Endothelial cell of umbilical vein (primary cell): Measurements from ENCODE around the gene ANKRD28. TPM values are rescaled to one million over a fixed set of nuclear protein-coding genes. Genes with fewer than 3 reads are reported as not detected.
A peak's percentile ranks its signal among the peaks of the same experiment; 100 is the strongest.

Experiments used
- BruUV-seq: library from RNA; stranded (reverse); fragments of 400-500 nt; replicated peaks from 2 replicates; lab custom pipeline; 2021; lab: Mats Ljungman, UMichigan
- CTCF ChIA-PET: fragments of 300-600, 350-600 bp; sonication (Branson Sonifier 250); formaldehyde crosslinking; loops from one replicate; lab custom pipeline; 2021; ENCODE audit warnings: antibody characterized with exemption, inconsistent platforms; lab: Charles Lee
- POLR2A ChIA-PET: fragments of 300-600, 350-600 bp; sonication (Branson Sonifier 250); formaldehyde crosslinking; loops from one replicate; lab custom pipeline; 2021; ENCODE audit warnings: antibody characterized with exemption, inconsistent platforms; lab: Charles Lee
- DNase-seq: peaks from one replicate; pipeline ENCODE4 v3.0.0-alpha.2; 2011; ENCODE audit warnings: low read depth, low spot score
- FAIRE-seq: peaks from 2 replicates; lab custom pipeline; 2011; peaks lifted over from hg19 to GRCh38; lab: Jason Lieb, UNC
- H2AFZ ChIP-seq: 2 replicates; pipeline ENCODE4 v1.6.0; 2012; ENCODE audit warnings: low read depth, low read length, control low read depth, inconsistent platforms
- H3K27ac ChIP-seq: 2 replicates; pipeline ENCODE4 v1.5.1; 2011; ENCODE audit warnings: low read depth, mild to moderate bottlenecking, control low read depth, low read length, moderate library complexity; ENCODE audit not compliant: insufficient read depth
- H3K27me3 ChIP-seq, 2 experiments: 2 replicates each; pipeline versions ENCODE4 v1.6.0 to v1.6.1; 2011; ENCODE audit warnings: low read length in 2 of 2, mixed read lengths in 1 of 2; ENCODE audit not compliant: control insufficient read depth in 2 of 2, insufficient read depth in 2 of 2
- H3K36me3 ChIP-seq, 2 experiments: 2 replicates in 1 of 2; 3 replicates in 1 of 2; pipeline ENCODE4 v1.5.1; 2011; ENCODE audit warnings: low read length in 2 of 2, mild to moderate bottlenecking in 1 of 2, moderate library complexity in 1 of 2; ENCODE audit not compliant: control insufficient read depth in 2 of 2, insufficient read depth in 2 of 2; ENCODE audit errors: extremely low read depth in 1 of 2
- H3K4me1 ChIP-seq: 3 replicates; pipeline ENCODE4 v1.5.1; 2011; ENCODE audit warnings: mild to moderate bottlenecking, low read length; ENCODE audit not compliant: control insufficient read depth, insufficient read depth; ENCODE audit errors: extremely low read depth
- H3K4me2 ChIP-seq: 2 replicates; pipeline ENCODE4 v1.6.1; 2011; ENCODE audit warnings: low read length, control low read depth, mixed read lengths; ENCODE audit not compliant: insufficient read depth
- H3K4me3 ChIP-seq, 3 experiments: fragments of 200-600 bp in 1 of 3; sonication (generic), shearing (Covaris generic) in 1 of 3; replicated peaks in 1 of 3; 2 replicates each; pipeline ENCODE4 v1.5.1; 2011 to 2016; ENCODE audit warnings: control low read depth in 3 of 3, low read length in 3 of 3, mild to moderate bottlenecking in 2 of 3, inconsistent platforms in 1 of 3, low read depth in 1 of 3, moderate library complexity in 1 of 3; ENCODE audit not compliant: insufficient read depth in 1 of 3
- H3K79me2 ChIP-seq: 2 replicates; pipeline ENCODE4 v1.6.0; 2012; ENCODE audit warnings: low read length, inconsistent platforms; ENCODE audit not compliant: control insufficient read depth, insufficient read depth
- H3K9ac ChIP-seq: replicated peaks from 2 replicates; pipeline ENCODE3; 2011; ENCODE audit warnings: low read length, control low read depth; ENCODE audit not compliant: insufficient read depth; ENCODE audit errors: extremely low read depth
- H3K9me1 ChIP-seq: replicated peaks from 3 replicates; pipeline ENCODE4 v1.6.0; 2011; ENCODE audit warnings: mild to moderate bottlenecking, low read length; ENCODE audit not compliant: control insufficient read depth, insufficient read depth; ENCODE audit errors: extremely low read depth
- H3K9me3 ChIP-seq: replicated peaks from 2 replicates; pipeline ENCODE4 v1.5.1; 2012; ENCODE audit warnings: low read length, inconsistent platforms; ENCODE audit not compliant: control insufficient read depth, insufficient read depth
- H4K20me1 ChIP-seq: replicated peaks from 2 replicates; pipeline ENCODE3; 2011; ENCODE audit warnings: mild to moderate bottlenecking, low read length; ENCODE audit not compliant: control insufficient read depth, insufficient read depth; ENCODE audit errors: extremely low read depth
- CTCF ChIP-seq, 2 donors: IDR thresholded peaks; 1 replicate in 1 of 2; 2 replicates in 1 of 2; pipeline ENCODE4 v1.5.1; 2011; ENCODE audit warnings: low read length in 2 of 2, mild to moderate bottlenecking in 2 of 2, moderate library complexity in 2 of 2, control low read depth in 1 of 2, inconsistent platforms in 1 of 2, low read depth in 1 of 2; ENCODE audit not compliant: insufficient read depth in 1 of 2; ENCODE audit errors: extremely low read depth in 1 of 2
- EZH2 ChIP-seq: IDR thresholded peaks from 2 replicates; pipeline ENCODE4 v1.6.1; 2012; ENCODE audit warnings: borderline replicate concordance, low read depth, mild to moderate bottlenecking, moderate library complexity, low read length, inconsistent platforms; ENCODE audit not compliant: severe bottlenecking
- FOS ChIP-seq: IDR thresholded peaks from 2 replicates; pipeline ENCODE4 v1.6.1; 2011; ENCODE audit warnings: mild to moderate bottlenecking, low read length, moderate library complexity, borderline replicate concordance; ENCODE audit not compliant: insufficient read depth
- GATA2 ChIP-seq: IDR thresholded peaks from 2 replicates; pipeline ENCODE4 v1.7.0; 2011; ENCODE audit warnings: low read depth, mild to moderate bottlenecking, moderate library complexity, mixed read lengths, low read length; ENCODE audit not compliant: insufficient read length, insufficient read depth
- JUN ChIP-seq: IDR thresholded peaks from 2 replicates; pipeline ENCODE4 v1.6.1; 2011; ENCODE audit warnings: borderline replicate concordance, low read depth; ENCODE audit not compliant: insufficient read length, insufficient read depth
- MYC ChIP-seq: IDR thresholded peaks from one replicate; pipeline ENCODE4 v1.6.1; 2011; ENCODE audit warnings: mild to moderate bottlenecking, low read depth, low read length
- POLR2A ChIP-seq: IDR thresholded peaks from 2 replicates; pipeline ENCODE4 v1.6.1; 2012; ENCODE audit warnings: low read depth, mild to moderate bottlenecking, control low read depth, low read length
- POLR2AphosphoS5 ChIP-seq: IDR thresholded peaks from 2 replicates; pipeline ENCODE4 v1.6.1; 2012; ENCODE audit warnings: low read depth, mild to moderate bottlenecking, control low read depth, low read length, moderate library complexity; ENCODE audit not compliant: insufficient read depth
- dilution Hi-C: fragments of 300-500 bp; cut with MboI; formaldehyde crosslinking; loops from one replicate; pipeline ENCODE4 v1.15.0; 2019; ENCODE audit warnings: low sequenced_read_pairs; ENCODE audit not compliant: extremely low pct_ligation_motif_present
- intact Hi-C: fragments of 100-400 bp; cut with micrococcal nuclease; formaldehyde crosslinking; loops from one replicate; pipeline ENCODE4 v1.10.0; 2022
- polyA plus RNA-seq, 4 experiments: library from polyadenylated mRNA; depleted of rRNA in 3 of 4; stranded (reverse) in 3 of 4; unstranded in 1 of 4; fragments of >200 nt; gene quantifications; 2 replicates each; pipeline versions ENCODE4 v1.2.1 to v1.2.3, GENCODE V29; 2011 to 2012; ENCODE audit warnings: missing spikeins in 1 of 4
- total RNA-seq: library from RNA; stranded (reverse); gene quantifications from 2 replicates; pipeline ENCODE4 v1.2.3, GENCODE V29; 2021
- TF ChIP-seq, protein P1 (sequence below): IDR thresholded peaks from 2 replicates; pipeline ENCODE4 v1.6.1; 2011; ENCODE audit not compliant: insufficient read depth, insufficient read length

ANKRD28 gene
- total and polyA plus RNA-seq, 2 donors (not counting 3 experiments of a cell fraction or from before 2014, with no cell fraction given) = 36.7 to 97.3 TPM

DNA sequence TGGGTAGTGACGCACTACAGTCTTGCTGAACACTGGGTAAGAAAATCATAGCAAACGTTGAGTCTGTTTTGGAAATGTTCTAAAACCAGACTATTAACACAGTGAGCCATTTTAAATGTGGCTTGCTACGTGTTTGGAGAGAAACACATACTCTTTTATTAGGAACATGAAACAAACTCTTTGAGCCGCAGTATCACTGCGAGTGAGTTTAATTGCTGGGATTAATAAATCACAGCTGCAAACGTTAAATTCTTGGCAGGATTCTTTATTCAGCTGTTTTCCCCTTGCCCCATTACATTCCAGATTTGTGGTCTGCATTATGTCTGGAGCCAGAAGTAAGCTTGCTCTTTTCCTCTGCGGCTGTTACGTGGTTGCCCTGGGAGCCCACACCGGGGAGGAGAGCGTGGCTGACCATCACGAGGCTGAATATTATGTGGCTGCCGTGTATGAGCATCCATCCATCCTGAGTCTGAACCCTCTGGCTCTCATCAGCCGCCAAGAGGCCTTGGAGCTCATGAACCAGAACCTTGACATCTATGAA is 162.6 kb downstream of the ANKRD28 start:
- ChIA-PET POLR2A (interaction anchor here (0.6 to 3.8 kb wide), 2 partner anchors 12 to 398 kb away, joined by 4 to 21 read pairs; no protein-coding TSS in a partner anchor), CTCF (interaction anchor here (0.6 to 4.7 kb wide), 3 partner anchors 11 to 177 kb away, joined by 3 to 44 read pairs (median 5); partner anchors contain the start of gene ANKRD28)
- no peaks in the 10 kb centered on the region for H3K79me2 ChIP-seq
- dilution Hi-C loops (loop anchor here (25.0 kb wide), 1 partner anchor 427 kb away; no protein-coding TSS in a partner anchor), intact Hi-C loops (loop anchor here (5.0 to 10.0 kb wide), 2 partner anchors 340 to 847 kb away; no protein-coding TSS in a partner anchor)
- H3K4me1 ChIP-seq = peaks cover 80% of the 10 kb centered on the region
- no peak overlapping the region for H3K4me3 ChIP-seq
- TF ChIP-seq JUN (no peak), POLR2A (no peak), GATA2 (no peak), MYC (no peak), FOS (no peak), EZH2 (no peak), POLR2AphosphoS5 (no peak), CTCF (IDR thresholded peaks at IDR 0.05; ENCODE audit: extremely low read depth in 1 of 2, insufficient read depth in 1 of 2, low read depth in 1 of 2, low read length in 2 of 2) (no peak)
- TF ChIP-seq, protein P1, sequence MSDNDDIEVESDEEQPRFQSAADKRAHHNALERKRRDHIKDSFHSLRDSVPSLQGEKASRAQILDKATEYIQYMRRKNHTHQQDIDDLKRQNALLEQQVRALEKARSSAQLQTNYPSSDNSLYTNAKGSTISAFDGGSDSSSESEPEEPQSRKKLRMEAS = no peak
- no peaks in the 10 kb centered on the region for H3K9me1 ChIP-seq
- no peaks in the 10 kb centered on the region for H4K20me1 ChIP-seq
- peak overlapping the region; percentile 77 for H3K9ac ChIP-seq
- H3K4me2 ChIP-seq = peak overlapping the region; percentile 21
- no peaks in the 10 kb centered on the region for H3K27me3 ChIP-seq
- FAIRE-seq (peak; percentile 35), DNase-seq (peak; percentile 89)
- no peaks in the 10 kb centered on the region for H3K36me3 ChIP-seq
- H3K9me3 ChIP-seq = no peaks in the 10 kb centered on the region
- peak overlapping the region; percentile 93 for H3K27ac ChIP-seq
- BruUV-seq = no TSS peak
- peak overlapping the region; percentile 2 for H2AFZ ChIP-seq
